T-helper 9 cell (primary cell): ENCODE data around the gene NSUN4.
"Not testable (repeated sequence)": the region's sequence is repeated elsewhere in the genome, so short reads cannot be mapped to it uniquely, and the experiment has no call there.

ENCODE experiments used
- DNase-seq: peaks from one replicate; pipeline ENCODE4 v3.0.0-alpha.2; 2020

Gene NSUN4

GRCh38 chr1:46328182-46328581 is 12.4 kb upstream of the NSUN4 start:
- DNase-seq, result not testable (repeated sequence)

- DNase-seq, result not testable (repeated sequence)
Measured at GRCh38 chr1:46329807-46330206, 10.8 kb upstream of the NSUN4 start.

- DNase-seq, result not testable (repeated sequence)
Measured at GRCh38 chr1:46330381-46330780, 10.2 kb upstream of the NSUN4 start.

- DNase-seq, result not testable (repeated sequence)
Measured at GRCh38 chr1:46331786-46332540, 8.6 kb upstream of the NSUN4 start.

GRCh38 chr1:46333300-46334029 is 7.1 kb upstream of the NSUN4 start:
- no peak for DNase-seq

- no peak for DNase-seq
Measured at GRCh38 chr1:46334030-46334384, 6.6 kb upstream of the NSUN4 start.

- DNase-seq, result no peak
Measured at GRCh38 chr1:46335081-46335480, 5.5 kb upstream of the NSUN4 start.

GRCh38 chr1:46337409-46337808 is 3.2 kb upstream of the NSUN4 start:
- not testable (repeated sequence) for DNase-seq

GRCh38 chr1:46341222-46342083 is 846 bp downstream of the NSUN4 start:
- DNase-seq, result no peak

GRCh38 chr1:46342084-46342656 is 1.6 kb downstream of the NSUN4 start:
- no peak for DNase-seq

- DNase-seq, result no peak
Measured at GRCh38 chr1:46342677-46343350, 2.2 kb downstream of the NSUN4 start.

- DNase-seq, result no peak
Measured at GRCh38 chr1:46343351-46343695, 2.7 kb downstream of the NSUN4 start.

GRCh38 chr1:46343705-46344104 is 3.1 kb downstream of the NSUN4 start:
- DNase-seq, result no peak

GRCh38 chr1:46344481-46344880 is 3.9 kb downstream of the NSUN4 start:
- no peak for DNase-seq

GRCh38 chr1:46345281-46345680 is 4.7 kb downstream of the NSUN4 start:
- no peak for DNase-seq

- no peak for DNase-seq
Measured at GRCh38 chr1:46352363-46352762, 11.8 kb downstream of the NSUN4 start.

- DNase-seq, result not testable (repeated sequence)
Measured at GRCh38 chr1:46355920-46356319, 15.3 kb downstream of the NSUN4 start.

GRCh38 chr1:46362158-46362557 is 21.6 kb downstream of the NSUN4 start:
- no peak for DNase-seq

GRCh38 chr1:46363121-46363520 is 22.5 kb downstream of the NSUN4 start:
- no peak for DNase-seq

- no peak for DNase-seq
Measured at GRCh38 chr1:46364612-46365011, 24.0 kb downstream of the NSUN4 start.

- not testable (repeated sequence) for DNase-seq
Measured at GRCh38 chr1:46365796-46366195, 25.2 kb downstream of the NSUN4 start.

GRCh38 chr1:46367072-46367471 is 26.5 kb downstream of the NSUN4 start:
- DNase-seq, result no peak
